Measurements from ENCODE around the gene CCDC85A.

Gene CCDC85A

DNA sequence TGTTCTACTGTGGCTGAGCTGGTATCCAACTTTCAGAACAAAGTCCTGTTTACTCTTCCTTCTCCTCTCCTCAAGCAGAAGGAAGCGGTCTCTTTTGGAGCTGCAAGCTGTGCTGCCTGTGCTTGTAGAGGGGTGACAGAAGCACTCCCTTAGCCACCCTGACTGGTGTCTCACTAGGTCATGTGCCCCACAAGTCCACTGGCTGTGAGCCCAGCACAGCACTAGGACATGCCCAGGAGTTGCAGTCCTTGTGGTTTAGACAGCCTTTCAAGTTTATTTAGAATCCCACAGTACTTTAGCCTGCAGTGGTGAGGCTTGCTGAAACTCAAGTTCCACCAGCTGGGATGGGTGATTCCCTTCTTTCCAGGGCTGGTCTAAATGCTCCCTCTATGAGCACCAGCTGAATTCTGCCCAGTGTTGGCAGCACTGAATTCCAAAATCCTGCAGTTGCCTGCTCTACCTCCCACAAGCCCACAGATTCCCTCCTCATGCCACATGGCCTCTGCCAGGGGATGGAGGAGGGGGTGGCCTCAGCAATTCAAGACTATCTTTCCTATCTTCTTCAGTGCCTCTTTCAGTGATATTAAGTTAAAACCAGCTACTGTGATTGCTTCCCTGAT lies 61.2 kb downstream of the CCDC85A start:
- DNase-seq, result no peak

DNA sequence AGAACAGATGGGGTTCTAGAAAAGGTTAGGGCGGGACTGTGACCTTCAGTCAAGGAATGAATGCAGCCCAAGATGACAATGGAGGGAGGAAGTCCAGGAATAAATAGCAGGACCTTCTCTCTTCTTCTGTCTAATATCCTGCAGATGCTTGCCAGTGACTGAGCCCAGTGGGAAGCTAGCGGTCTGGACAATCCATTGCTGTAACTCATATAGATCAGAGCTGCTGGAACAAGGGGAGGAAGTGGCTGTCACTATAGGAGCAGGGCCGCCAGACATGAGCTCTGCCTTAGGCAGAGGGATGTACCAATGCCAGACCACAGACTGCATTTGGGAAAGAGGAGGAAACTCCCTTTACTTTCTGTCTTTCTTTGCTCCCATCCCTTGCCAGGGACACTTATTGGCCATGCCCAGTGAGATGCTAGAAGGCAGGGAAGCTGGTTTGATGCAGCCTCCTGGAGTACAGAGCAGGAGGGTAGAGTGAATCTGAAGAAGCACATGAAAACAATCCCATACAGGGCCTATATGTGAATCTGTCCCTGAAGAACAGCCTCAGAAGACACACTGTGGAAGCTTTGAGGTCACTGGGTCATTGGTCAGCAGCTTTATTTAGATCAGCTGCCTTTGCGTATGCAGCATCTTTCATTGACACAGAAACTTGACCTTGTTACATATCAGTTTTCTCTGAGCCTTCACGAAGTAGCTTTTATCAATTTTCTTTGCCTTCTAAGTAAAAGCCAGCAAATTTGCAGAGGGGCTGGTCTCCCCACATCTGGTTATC lies 65.4 kb downstream of the CCDC85A start:
- no peak for DNase-seq

DNA sequence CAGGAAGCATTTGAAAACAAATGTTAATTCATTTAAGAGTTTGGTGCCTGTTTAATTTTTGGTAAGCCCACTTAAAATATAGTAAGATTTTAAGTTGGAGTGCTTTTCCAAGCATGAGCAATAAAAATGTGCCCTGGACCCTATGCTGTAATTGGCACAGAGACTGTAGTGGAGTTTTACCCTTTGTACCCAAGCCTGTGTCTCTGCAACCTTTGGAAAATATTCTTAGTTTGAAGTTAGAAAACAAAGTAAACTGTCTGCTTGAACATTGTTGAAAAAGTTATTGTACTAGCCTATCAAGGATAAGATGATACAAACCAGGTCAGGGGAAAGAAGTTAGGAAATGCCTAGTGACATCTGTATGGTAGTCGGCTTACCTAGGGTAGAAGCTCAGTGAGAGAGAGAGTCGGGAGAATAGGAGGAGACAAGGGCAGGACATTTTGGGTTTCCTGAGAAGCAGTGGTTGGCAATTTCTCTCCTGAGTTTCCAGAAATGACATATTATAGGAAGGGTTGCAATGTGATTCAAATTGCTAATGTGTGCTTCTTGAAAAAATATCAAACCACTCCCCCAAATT lies 66.5 kb downstream of the CCDC85A start:
- DNase-seq, result no peak

DNA sequence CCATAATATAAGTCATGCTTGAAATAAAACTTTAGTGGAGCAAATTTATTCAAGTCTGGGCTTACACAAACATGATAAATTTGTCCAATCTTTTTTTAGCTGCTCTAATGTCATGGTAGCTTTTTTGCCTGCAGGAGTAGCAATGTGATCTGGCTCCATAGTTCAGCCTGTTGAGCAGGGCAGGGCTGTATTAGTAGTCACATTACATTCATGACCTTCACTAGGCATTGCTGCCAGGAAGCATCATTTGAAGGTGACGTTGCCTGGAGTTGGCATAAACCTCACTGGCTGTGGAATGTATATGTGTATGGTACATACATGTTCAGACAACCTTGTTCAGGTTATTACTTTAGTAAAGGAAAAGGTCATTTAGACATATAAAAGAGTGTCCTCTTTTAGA lies 76.6 kb downstream of the CCDC85A start:
- no peak for DNase-seq

DNA sequence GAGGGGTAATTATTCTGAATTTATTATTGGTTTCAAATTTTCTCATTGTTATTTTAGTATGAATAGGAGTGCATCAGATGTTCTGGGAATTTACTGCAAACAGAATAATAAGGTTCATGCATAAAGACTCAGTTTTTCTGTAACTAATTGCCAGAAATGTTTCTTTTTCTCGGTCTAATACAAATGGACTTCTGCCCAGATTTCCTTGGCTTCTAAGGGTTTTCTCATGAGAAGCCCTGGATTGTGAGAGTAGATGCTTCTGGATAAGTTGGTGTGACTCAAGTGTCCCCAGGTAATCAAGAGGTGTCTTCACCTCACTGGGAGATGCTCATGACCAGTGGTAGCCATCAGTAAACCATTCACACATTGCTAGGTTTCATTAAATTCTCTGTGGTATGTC lies 78.5 kb downstream of the CCDC85A start:
- DNase-seq, result no peak

DNA sequence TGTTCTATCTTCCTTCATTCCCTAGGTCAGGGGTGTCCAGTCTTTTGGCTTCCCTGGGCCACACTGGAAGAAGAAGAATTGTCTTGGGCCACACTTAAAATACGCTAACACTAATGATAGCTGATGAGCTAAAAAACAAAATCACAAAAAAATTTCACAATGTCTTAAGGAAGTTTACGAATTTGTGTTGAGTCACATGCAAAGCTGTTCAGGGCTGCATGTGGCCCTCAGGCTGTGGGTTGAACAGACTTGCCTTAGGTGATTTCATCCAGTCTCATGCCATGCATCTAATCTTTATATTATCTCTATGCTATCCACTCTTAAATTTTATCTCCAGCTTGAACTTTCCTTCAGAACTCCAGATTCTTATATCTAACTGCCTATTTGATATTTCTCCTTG lies 80.1 kb downstream of the CCDC85A start:
- DNase-seq, result no peak

DNA sequence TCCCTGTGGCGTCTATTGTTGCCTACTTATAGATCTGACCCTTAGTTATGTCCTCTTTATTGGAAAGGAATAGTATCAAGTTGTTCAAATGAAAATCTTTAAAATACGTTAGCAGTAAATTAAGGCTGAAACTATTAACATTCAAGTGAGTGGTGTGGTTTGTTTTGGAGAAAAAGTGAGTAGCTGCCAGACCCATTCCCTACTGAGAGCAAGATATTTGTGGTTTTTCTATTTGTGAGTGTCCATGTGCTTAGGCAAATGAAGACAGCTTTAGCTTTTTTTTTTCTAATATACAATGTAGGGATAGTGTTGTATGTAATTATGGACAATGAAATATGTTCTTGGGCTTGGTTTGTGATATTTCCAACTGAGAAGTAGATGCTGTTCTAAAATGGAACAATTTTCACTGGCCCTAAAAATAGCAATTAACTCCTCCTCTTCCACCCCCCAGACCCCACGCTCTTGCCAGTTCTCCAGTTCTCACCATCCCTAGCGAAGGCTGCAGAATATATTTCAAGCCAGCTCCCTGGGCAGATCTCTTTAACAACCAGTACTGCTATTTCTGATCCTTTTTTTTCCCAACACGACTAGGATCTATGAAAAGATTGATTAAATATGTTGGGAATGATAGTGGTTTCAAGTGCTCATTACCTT lies 83.1 kb downstream of the CCDC85A start:
- no peak for DNase-seq

DNA sequence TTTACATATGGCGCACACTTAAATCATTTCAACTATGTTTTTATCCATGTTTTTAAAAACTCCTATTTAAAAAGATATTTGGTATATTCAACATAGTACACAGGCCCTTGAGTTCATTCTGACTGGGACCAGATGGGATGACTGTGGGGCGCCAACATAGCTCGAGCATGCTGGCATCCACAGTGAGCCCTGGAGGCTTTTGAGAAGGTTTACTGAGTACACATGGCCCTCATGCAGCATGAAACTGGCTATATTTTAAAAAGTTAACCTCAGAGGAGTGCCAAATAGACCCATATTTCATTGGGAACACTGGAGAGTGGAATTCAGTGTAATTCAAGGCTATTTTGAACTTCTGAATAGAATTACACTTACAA lies 83.6 kb downstream of the CCDC85A start:
- no peak for DNase-seq

DNA sequence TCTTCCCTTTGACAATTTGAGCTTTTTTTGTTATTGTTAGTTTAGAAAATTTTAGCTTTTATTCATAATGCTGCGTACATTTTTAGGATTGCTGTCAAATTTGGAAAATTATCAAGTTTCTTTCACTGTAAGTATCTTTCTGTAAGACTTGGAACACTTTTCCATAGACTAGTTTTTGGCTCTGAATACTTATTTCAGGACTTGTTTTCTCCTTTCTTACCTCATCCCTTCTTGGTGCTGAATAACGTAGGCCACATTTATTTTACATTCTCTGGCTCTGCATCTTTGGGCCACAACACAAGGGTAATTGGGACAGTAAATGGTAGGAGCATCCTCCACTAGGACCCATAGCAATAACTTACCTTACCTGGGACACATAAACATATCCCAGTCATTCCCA lies 85.1 kb downstream of the CCDC85A start:
- DNase-seq, result no peak

DNA sequence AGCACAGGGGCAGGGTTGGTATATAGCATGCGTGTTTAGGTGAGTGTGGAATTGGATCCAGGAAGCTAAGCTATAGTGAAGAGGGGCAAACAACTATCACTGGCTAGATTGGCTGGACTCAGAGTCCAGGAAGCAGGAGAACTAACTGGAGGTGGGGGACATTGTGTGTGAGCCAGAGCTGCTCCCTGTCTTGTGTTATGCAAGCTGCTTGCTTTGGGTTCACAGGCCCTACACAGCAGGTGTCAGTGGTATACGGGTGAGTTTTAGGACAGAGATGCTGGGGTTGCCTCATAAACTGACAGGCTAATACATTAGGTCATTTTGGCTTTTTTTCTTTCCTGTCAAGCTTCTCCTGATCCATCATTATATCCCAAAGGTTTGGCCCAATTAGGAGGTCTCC lies 87.5 kb downstream of the CCDC85A start:
- no peak for DNase-seq

DNA sequence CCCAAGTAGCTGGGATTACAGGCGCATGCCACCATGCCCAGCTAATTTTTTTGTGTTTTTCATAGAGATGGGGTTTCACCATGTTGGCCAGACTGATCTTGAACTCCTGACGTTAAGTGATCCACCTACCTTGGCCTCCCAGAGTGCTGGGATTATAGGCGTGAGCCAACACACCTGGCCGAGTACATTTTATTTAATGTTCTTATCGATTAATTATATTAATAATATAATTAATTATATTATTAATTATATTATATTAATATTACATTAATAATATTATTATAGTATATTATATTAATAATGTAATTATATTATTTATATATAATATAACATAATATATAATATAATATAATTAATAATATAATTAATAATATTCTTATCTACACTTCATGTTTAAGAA lies 101.4 kb downstream of the CCDC85A start:
- DNase-seq, result no peak

DNA sequence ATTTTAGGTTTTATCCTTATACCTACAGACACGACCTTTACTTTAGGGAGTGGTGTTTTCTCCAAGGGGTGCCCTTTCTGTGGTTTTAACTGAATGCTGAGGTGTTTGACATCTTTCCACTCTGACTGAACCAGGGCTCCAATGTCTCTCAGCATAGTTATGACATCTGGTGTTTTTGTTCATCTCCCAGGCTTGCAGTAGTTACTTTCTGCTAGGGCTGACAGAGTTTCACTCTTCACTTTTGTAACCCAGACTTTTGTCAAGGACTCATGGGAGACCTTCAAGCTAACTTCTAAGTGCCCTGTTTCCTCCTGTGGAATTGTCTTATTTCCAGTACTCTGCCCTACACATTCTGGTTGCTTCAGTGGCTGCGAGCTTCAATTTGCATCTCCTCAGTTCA lies 103.1 kb downstream of the CCDC85A start:
- DNase-seq, result no peak

DNA sequence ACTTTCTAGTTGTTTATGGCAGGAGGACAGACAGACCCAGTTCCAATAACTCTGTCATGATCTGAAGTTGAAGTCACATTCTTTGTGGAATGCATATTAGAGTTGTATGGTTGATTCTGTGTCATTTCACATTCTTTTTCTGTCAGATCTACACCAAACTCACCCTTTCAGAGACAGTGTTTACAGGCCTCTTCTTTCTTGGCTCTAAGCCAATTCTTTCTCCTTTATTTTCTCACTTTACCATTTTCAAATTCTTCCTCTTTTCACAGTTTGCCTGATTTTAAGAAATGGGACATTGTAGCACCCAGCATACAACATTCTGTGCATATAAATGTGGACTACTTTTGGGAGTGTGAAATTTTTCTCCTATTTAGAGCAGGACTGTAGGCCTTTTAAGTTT lies 103.7 kb downstream of the CCDC85A start:
- no peak for DNase-seq

DNA sequence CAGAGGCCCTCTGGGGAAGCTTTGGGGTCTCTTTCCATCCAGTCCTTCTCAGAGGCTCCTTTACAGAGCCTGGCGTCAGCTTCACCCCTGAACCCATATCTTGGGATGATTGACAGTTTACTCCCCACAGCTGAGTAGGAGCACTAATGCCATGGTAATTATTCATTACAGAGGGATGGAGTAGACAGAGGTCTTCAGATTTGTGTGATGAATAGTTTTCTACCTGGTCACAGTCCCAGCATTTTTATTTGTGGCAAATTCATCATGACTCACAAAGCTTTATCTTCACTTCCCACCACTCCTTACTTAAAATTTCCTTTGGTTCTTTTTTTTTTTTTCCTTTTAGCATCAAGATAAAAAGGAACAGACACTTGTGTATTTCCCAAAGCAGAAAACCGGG lies 104.2 kb downstream of the CCDC85A start:
- DNase-seq, result no peak

DNA sequence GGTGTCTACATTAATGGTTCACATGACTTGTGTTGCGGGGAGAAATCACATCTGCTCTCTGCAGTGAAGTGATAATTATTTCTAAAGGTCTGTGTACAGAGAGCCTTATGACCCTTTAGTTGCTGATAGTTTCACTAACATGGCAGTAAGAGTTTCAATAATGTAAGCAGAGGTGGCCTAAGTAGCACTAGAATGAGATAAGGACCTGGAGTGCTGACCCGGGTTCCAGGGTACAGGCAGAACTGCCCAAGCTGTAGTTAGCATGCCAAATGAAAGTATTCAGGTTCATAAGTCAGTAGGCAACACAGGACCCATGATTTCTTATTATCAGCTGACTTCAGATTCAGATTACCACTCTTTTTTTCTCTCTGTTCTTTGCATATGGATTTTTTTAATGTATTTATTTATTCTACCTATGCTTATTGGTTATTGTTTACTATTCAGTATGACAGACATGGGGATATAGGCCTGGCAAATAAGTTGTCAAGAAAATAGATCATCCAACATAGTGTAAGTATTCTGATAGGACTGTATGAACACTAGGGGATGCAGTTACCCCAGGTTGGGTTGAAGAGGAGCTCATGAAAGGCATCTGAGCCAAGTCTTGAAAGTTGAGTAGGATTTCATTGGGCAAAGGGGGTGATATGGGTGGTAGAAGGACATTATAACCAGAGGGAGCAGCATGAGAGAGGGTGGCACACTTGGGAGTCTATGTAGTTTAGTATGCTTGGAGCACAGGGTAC lies 105.2 kb downstream of the CCDC85A start:
- DNase-seq, result no peak

DNA sequence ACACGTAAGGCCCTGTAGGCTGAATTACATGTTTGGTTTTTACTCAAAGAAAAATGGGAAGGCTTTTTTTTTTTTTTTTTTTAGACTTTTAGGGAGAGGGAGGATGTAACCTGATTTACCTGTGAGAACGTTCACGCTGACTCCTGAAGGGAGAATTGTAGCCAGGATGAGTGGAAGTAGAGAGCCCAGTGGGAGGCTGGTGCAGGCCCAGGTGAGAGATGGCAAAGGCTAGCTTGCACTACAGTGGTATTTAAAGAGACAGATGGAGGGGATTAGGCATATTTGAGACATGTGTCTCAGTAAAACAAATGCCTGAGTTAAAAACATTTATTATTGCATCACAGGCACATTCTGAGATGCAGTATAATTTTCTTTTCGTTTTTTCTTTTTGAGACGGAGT lies 107.9 kb downstream of the CCDC85A start:
- no peak for DNase-seq

DNA sequence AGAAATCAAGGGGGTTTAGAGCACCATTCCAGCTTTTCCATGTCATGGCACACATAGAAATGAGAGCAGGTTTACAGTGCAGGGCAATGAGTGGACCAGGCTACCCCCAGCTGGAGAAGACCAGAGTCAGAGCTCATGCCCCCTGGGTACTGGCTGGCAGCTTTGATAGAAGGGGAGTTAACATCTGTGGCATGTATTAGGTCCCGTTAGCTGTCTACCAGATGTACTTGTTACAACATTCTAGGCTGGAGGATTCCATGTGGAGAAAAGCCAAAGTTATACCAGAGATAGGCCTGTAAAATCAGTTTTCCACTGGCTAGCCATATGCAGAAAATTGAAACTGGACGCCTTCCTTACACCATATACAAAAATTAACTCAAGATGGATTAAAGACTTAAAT lies 109.2 kb downstream of the CCDC85A start:
- DNase-seq, result no peak

DNA sequence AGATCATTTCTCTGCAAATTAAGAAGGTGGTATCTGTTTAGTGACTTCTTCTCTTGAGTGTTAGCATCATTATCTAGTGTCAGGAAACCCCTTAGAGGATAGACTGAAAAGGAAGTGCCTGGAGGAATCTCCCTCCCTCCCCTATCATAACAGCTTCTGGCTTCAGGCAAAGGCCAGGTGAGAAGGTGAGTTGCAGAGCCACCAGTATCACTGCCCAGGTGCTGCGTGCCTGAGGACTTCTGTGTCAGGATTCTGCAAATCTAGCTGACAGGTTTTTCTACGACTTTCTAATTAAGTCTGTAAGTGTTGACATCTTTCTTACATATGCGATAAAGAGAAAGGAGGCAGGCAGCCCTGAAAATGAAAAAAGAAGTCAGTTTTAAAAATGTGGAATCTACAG lies 111.9 kb downstream of the CCDC85A start:
- no peak for DNase-seq

DNA sequence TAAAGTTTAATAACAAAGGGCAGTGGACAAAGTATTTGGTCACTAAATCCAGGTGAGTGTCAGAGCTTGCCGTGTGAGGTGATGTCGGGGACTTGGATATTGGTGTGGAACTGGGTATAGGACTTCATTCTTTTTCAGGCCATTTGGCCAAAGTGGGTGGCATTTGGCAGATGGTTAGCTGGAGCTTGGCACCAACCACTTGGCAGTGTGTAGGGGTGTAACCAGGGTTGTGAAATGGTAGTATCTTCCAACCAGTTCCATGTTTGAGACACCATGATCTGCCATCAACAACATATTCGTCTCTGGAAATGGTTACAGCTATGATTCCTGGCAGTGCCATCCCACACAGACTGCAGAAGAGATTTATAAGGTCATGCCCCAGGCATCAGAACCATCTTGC lies 113.9 kb downstream of the CCDC85A start:
- DNase-seq, result no peak

DNA sequence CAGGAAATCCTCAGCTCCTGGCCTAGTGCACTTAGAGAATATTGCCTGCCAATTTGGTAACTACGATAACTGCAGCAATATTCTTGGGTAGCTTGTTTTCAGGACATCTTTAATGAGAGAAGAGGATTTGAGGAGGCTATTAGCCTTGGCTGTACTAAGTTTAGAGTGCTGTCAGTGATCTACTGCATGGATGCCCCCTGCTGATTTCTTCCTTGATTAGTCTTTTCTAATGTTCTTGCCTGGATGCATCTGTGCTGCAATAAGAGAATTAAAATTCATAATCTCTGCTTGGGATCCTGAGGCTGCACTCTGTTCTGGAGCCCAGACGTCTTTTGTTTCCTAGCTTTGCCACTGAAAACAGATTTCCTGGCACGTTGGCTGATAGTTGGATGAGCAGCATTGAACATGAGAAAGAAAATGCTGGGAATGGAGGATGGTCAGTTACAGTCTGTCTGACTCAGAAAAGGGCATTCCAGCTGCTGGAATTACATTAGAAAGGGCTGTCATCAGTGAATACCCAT lies 115.4 kb downstream of the CCDC85A start:
- DNase-seq, result no peak

DNA sequence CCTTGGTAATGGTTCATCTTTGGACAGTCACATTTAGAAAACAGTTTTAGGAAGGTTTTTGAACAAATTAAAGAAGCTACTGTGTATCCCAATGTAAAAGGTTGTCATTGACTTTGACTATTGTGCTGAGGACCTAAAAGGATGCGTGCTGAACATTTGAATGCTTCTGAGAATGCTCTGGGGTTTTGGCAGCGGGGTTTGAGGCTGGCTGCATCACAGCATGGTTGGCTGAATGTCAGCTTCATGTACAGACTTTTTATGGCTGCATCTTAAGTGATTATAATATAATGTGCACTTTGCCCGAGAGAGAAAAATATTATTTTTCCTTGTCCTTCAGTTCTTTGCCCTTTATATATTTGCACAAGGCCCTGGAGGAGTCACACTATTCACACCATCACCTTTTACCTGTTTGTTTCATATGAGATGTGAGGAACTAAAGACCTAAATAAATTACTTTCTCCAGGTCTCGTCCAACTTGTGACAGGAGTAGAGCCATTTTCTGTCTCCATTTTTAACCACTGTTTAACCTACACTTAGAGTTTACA lies 125.9 kb downstream of the CCDC85A start:
- no peak for DNase-seq

DNA sequence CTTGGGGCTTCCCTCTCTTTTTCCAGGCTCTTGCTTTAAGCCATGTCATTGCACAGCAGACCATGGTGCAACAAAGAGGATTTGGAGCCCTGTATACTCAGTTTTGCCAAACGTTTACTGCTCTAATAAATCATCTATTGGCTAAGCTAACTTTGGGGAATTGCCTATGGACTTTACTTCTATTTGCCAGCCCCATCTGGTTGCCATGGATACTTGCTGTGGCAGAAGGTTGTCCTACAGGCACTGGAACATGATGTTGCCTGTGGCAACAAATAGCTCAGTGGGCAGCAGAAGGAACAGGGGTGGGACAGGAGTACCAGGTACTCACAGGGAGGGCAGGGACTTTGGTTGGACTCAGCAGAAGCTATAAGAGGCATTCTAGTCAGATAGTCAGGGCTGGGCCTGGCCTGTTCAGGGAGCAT lies 129.7 kb downstream of the CCDC85A start:
- no peak for DNase-seq

DNA sequence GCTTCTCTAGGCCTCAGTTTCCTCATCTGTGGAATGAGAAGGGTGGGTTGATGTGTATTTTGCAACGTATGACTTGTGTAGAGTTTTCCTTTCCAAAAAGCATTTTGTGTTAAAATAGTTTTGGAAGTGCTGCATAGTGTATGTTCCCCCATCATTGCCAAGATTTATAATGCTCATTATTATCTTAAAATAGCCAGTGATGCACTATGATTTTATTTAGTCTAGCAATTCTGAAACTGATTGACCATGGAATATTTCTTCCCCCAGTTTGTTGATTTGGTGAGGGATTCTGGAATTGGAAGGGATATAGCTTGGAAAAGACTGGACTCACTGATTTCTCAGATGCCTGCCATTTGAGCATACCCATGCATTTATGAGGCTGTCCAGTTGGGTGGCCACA lies 130.6 kb downstream of the CCDC85A start:
- no peak for DNase-seq
